Memory B cell (primary cell): ENCODE measurements around the gene ADH5.
"Not testable (repeated sequence)": the region's sequence is repeated elsewhere in the genome, so short reads cannot be mapped to it uniquely, and the experiment has no call there.

Source experiments
- ATAC-seq: fragments of 150-1000 bp; cut with Tn5 transposase; 2 replicates; pipeline ENCODE4 v1.10.0; 2021; ENCODE audit warnings: low read depth, mild to moderate bottlenecking, moderate library complexity
- DNase-seq, 2 donors: peaks; one replicate each; pipeline ENCODE4 v3.0.0; 2022; ENCODE audit warnings: low spot score in 2 of 2
- H3K27ac Mint-ChIP-seq: one replicate; pipeline ENCODE4 v1.8.0; 2022; ENCODE audit warnings: mild to moderate bottlenecking, moderate library complexity, mixed read lengths
- H3K27me3 Mint-ChIP-seq: one replicate; pipeline ENCODE4 v1.8.0; 2022; ENCODE audit warnings: mixed read lengths
- H3K36me3 Mint-ChIP-seq: one replicate; pipeline ENCODE4 v1.8.0; 2022; ENCODE audit warnings: mild to moderate bottlenecking, mixed read lengths
- H3K4me1 Mint-ChIP-seq: one replicate; pipeline ENCODE4 v1.8.0; 2022; ENCODE audit warnings: mixed read lengths
- H3K4me3 Mint-ChIP-seq: one replicate; pipeline ENCODE4 v1.8.0; 2022; ENCODE audit warnings: mild to moderate bottlenecking, moderate library complexity, mixed read lengths
- H3K9me3 Mint-ChIP-seq: one replicate; pipeline ENCODE4 v1.8.0; 2022; ENCODE audit warnings: mixed read lengths

ADH5 gene

GRCh38 chr4:99102634-99103033 is 14.0 kb upstream of the ADH5 start:
- no peak for ATAC-seq
- H3K4me1 Mint-ChIP-seq = peaks cover 2% of the 10 kb centered on the region
- peaks cover 3% of the 10 kb centered on the region for H3K36me3 Mint-ChIP-seq
- H3K27me3 Mint-ChIP-seq = peaks cover 2% of the 10 kb centered on the region
- H3K9me3 Mint-ChIP-seq = no peaks in the 10 kb centered on the region
- no peak overlapping the region for H3K4me3 Mint-ChIP-seq
- DNase-seq = no peak
- H3K27ac Mint-ChIP-seq = no peak overlapping the region

GRCh38 chr4:99100876-99101275 is 12.3 kb upstream of the ADH5 start:
- Mint-ChIP-seq H3K36me3 (peaks cover 3% of the 10 kb centered on the region), H3K9me3 (no peaks in the 10 kb centered on the region), H3K27me3 (peaks cover 2% of the 10 kb centered on the region), H3K4me3 (no peak overlapping the region), H3K4me1 (peaks cover 2% of the 10 kb centered on the region), H3K27ac (no peak overlapping the region)
- ATAC-seq = no peak
- no peak for DNase-seq

GRCh38 chr4:99099814-99100213 is 11.2 kb upstream of the ADH5 start:
- not testable (repeated sequence) for DNase-seq, H3K9me3 Mint-ChIP-seq, H3K36me3 Mint-ChIP-seq, H3K4me1 Mint-ChIP-seq, H3K4me3 Mint-ChIP-seq, H3K27me3 Mint-ChIP-seq, H3K27ac Mint-ChIP-seq, ATAC-seq

GRCh38 chr4:99099311-99099710 is 10.7 kb upstream of the ADH5 start:
- Mint-ChIP-seq H3K27me3 (peaks cover 2% of the 10 kb centered on the region), H3K36me3 (peaks cover 3% of the 10 kb centered on the region), H3K27ac (no peak overlapping the region), H3K9me3 (no peaks in the 10 kb centered on the region), H3K4me1 (peaks cover 2% of the 10 kb centered on the region), H3K4me3 (no peak overlapping the region)
- DNase-seq = no peak
- ATAC-seq = no peak

DNA sequence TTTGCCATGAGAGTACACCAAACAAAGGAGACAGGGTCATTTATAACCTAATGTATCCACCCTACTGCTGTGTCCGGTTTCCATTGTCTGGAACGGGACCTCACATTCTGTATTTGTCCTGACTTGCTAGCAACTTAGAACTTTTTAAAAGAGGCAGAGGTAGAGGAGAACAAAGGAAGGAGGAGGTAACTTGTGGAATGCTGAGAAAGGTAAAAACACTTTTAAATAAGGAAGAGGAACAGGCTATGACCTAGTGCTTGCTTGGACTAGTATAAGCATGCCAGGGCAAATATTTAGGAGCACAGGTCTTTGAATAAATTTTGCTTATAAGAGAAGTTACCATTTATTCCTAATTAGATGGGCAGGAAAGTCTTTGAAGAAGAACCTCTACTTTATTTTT is 3.3 kb upstream of the ADH5 start:
- H3K27ac Mint-ChIP-seq, H3K4me3 Mint-ChIP-seq, H3K9me3 Mint-ChIP-seq, DNase-seq, ATAC-seq, H3K36me3 Mint-ChIP-seq, H3K27me3 Mint-ChIP-seq: not testable (repeated sequence)
- peaks cover 12% of the 10 kb centered on the region for H3K4me1 Mint-ChIP-seq

DNA sequence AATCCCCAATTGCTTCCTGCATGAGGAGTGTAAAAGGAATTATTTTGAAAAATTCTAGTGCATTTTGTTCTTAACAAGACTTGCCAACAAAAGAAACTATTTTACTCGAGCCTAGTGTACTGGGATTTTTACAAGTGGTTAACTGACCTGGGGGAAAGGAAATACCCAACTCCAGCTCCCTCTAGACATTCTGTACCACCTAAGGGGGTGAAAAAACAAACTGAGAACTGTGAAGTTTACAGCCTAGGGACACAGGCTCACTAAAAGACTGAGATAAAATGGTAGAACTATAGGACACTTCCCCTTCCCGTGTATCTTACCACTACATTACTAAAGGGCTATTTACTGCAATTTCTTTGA is 2.6 kb upstream of the ADH5 start:
- Mint-ChIP-seq H3K27ac (no peak overlapping the region), H3K4me3 (no peak overlapping the region), H3K4me1 (peaks cover 15% of the 10 kb centered on the region), H3K9me3 (no peaks in the 10 kb centered on the region), H3K27me3 (no peaks in the 10 kb centered on the region), H3K36me3 (peaks cover 2% of the 10 kb centered on the region)
- DNase-seq = no peak
- ATAC-seq = no peak

DNA sequence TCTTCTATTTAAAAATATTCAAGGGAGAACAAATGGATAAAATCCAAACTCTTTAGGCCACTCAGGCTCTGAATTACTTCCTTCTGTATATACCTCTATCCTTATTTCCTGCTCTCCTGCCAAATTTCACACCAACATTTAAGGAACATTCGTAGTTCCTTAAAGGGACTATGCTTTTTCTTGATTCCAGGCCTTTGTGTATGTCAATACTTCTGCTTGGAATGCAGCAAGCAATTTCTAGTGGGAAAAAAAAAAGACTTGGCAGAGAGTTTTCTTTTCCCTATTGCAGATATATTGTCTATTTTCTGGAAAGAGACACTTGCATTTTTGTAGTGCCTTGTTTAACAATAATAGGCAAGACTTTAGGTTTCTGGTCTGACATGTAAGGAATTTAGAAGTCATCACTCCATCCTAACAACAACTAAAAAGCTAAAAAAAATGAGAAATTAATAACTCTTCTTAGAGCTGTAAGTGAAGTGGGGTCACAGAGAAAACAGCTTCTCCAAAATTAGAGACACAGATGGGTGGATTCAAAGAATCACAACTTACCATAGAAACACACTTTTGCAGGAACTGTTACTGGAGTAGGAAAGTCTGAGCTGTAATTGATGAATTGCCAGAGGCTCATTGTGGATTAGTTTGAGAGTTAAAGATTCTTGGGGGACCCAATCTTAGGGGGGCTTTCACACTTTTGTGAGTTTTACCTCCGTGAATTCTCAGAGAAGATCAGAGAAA is 2.1 kb upstream of the ADH5 start:
- H3K4me1 Mint-ChIP-seq = peaks cover 17% of the 10 kb centered on the region
- no peaks in the 10 kb centered on the region for H3K9me3 Mint-ChIP-seq
- peaks cover 3% of the 10 kb centered on the region for H3K36me3 Mint-ChIP-seq
- ATAC-seq = no peak
- no peaks in the 10 kb centered on the region for H3K27me3 Mint-ChIP-seq
- peak overlapping the region; percentile 94 for H3K27ac Mint-ChIP-seq
- DNase-seq = no peak
- H3K4me3 Mint-ChIP-seq = no peak overlapping the region

DNA sequence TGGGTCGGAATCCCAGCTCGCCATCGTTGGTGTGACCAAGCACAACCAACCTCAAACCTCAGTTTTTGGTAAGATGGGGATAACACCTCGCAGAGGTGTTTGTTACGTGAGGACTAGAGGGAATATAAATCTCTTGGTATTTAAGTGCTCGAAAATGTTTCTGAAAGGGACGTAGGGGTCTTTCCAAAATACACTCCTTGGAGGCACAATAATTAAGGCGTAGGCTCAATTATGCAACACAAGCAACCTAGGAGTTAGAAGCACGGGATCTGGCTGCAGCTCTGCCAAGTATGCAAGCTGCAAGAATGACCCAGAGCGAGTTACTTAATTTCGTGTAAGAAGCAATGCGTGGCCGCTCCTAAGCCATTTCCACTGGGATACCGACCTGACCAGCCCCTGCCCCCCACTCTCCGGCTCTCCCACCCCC is 552 bp downstream of the ADH5 start:
- Mint-ChIP-seq H3K4me3 (peak overlapping the region; percentile 93), H3K36me3 (peaks cover 13% of the 10 kb centered on the region), H3K27ac (peak overlapping the region; percentile 94), H3K4me1 (peaks cover 23% of the 10 kb centered on the region), H3K9me3 (no peaks in the 10 kb centered on the region), H3K27me3 (no peaks in the 10 kb centered on the region)
- DNase-seq = no peak
- ATAC-seq = peak; percentile 11

- H3K36me3 Mint-ChIP-seq = peaks cover 27% of the 10 kb centered on the region
- ATAC-seq = no peak
- no peaks in the 10 kb centered on the region for H3K27me3 Mint-ChIP-seq
- H3K9me3 Mint-ChIP-seq = no peaks in the 10 kb centered on the region
- peak overlapping the region; percentile 53 for H3K27ac Mint-ChIP-seq
- peaks cover 20% of the 10 kb centered on the region for H3K4me1 Mint-ChIP-seq
- H3K4me3 Mint-ChIP-seq = no peak overlapping the region
- no peak for DNase-seq
Measured at GRCh38 chr4:99084595-99084994, 4.0 kb downstream of the ADH5 start.

DNA sequence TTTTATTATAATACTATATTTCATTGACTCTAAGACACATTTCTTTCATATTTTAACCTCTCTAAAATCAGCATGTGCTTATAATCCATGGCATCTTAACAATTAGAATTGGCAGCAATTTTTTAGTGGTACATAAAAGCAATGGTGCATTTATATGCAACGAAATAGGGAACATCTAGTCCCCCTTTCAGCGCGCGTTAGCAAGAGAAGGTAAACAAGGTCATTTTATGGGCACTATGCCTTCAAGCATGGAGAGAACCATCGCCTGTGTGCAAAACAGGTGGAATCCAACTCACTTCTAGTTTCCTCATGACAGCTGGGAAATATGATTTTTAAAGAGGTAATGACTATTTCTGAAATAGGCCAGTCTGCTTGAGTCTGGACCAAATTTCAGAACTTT is 6.4 kb downstream of the ADH5 start:
- no peak for DNase-seq
- Mint-ChIP-seq H3K9me3 (no peaks in the 10 kb centered on the region), H3K4me1 (peaks cover 13% of the 10 kb centered on the region), H3K4me3 (no peak overlapping the region), H3K27me3 (no peaks in the 10 kb centered on the region), H3K27ac (no peak overlapping the region), H3K36me3 (peaks cover 35% of the 10 kb centered on the region)
- ATAC-seq = no peak

DNA sequence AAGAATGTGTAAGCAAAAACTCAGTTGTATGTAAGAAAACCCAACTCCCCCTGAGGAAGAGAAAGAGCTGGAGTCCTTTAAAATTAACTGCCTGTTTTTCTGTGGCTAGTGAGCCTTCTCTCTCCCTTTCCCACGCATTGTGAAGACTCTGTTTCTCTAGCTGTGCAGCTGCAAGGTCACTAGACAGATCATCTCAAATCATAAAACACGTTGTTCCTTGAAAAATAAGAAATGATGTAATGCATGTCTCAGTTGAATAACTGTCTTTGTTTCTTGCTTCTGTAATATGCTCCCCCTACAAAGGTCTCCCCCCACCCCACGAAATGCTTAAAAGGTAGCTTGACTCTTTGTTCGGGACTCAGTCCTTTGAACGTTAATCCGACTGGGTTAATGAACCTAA is 7.7 kb downstream of the ADH5 start:
- H3K27me3 Mint-ChIP-seq, H3K9me3 Mint-ChIP-seq, ATAC-seq, DNase-seq, H3K27ac Mint-ChIP-seq, H3K4me3 Mint-ChIP-seq, H3K4me1 Mint-ChIP-seq: not testable (repeated sequence)
- peaks cover 38% of the 10 kb centered on the region for H3K36me3 Mint-ChIP-seq

- peaks cover 4% of the 10 kb centered on the region for H3K4me1 Mint-ChIP-seq
- H3K4me3 Mint-ChIP-seq = no peak overlapping the region
- H3K36me3 Mint-ChIP-seq = peaks cover 37% of the 10 kb centered on the region
- DNase-seq = no peak
- H3K27me3 Mint-ChIP-seq = no peaks in the 10 kb centered on the region
- H3K9me3 Mint-ChIP-seq = no peaks in the 10 kb centered on the region
- H3K27ac Mint-ChIP-seq = peak overlapping the region; percentile 75
- ATAC-seq = no peak
Measured at GRCh38 chr4:99079625-99080295, 8.8 kb downstream of the ADH5 start.

DNA sequence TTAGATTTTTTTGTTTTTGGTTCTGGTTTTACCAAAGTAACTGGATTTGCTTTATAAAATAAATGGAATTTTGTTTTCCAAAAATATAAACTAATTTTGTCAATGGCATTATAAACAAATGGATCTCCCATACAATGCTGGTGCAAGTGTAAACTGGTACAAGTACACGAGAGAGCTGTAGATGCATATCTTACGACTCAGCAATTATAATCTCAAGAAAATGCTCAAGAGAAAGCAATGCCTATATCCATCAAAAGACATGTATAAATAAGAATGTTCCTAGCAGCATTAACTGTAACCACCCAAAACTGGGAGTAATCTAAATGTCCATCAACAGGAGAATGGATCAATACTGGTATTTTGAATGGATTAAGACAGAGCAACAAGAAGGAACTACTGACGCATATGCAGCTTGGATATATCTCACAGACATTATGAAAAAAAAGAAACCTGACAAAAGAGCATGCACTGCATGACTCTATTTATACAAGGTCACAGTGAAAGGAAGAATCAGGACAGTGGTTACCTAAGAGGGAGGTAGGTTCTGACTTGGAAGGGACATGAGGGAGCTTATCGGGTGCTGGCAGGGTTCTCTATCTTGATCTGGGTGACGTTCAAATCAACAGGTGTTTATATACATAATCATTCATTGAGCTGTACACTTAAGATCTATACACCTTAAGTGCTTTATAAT is 9.5 kb downstream of the ADH5 start:
- Mint-ChIP-seq H3K4me3 (no peak overlapping the region), H3K36me3 (peaks cover 36% of the 10 kb centered on the region), H3K4me1 (peaks cover 2% of the 10 kb centered on the region)

DNA sequence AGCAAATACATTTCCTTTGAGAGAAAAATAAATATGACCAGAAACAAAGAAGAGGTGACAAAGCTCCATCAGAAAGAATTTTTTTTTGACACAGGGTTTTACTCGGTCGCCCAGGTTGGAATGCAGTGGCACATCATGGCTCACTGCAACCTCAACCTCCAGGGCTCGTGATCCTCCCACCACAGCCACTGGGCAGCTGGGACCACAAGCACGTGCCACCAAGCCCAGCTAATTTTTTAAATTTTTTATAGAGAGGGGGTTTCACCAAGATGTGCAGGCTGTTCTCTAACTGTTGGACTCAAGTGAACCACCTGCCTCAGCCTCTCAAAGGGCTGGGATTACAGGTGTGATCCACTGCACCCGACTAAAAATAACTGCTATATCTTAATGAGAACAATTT is 10.3 kb downstream of the ADH5 start:
- Mint-ChIP-seq H3K27me3 (no peaks in the 10 kb centered on the region), H3K36me3 (peaks cover 39% of the 10 kb centered on the region), H3K27ac (no peak overlapping the region), H3K9me3 (no peaks in the 10 kb centered on the region), H3K4me1 (peaks cover 2% of the 10 kb centered on the region), H3K4me3 (no peak overlapping the region)
- ATAC-seq (no peak), DNase-seq (no peak)

More for the DNA sequence above, 9.5 kb downstream of the ADH5 start:
- peak overlapping the region; percentile 50 for H3K27ac Mint-ChIP-seq
- H3K9me3 Mint-ChIP-seq = no peaks in the 10 kb centered on the region
- no peaks in the 10 kb centered on the region for H3K27me3 Mint-ChIP-seq
- no peak for DNase-seq
- ATAC-seq = no peak
